Natural killer cell (primary cell): ENCODE measurements around the gene HOXD1. TPM values are rescaled to one million over a fixed set of nuclear protein-coding genes. Genes with fewer than 3 reads are reported as not detected.

Experiments used
- ATAC-seq, 3 donors: fragments of 150-1000 bp in 2 of 3; fragments of 200-7000 bp in 1 of 3; cut with Tn5 transposase; 1 replicate in 1 of 3; 2 replicates in 2 of 3; pipeline ENCODE4 v1.10.0; 2021; ENCODE audit warnings: mild to moderate bottlenecking in 2 of 3, moderate library complexity in 2 of 3
- DNase-seq, 2 donors: peaks; one replicate each; pipeline versions ENCODE4 v3.0.0 to v3.0.0-alpha.2; 2013 to 2021; ENCODE audit warnings: mixed read lengths in 1 of 2
- H3K27ac ChIP-seq: one replicate; pipeline ENCODE4 v1.5.1; 2013; ENCODE audit warnings: mild to moderate bottlenecking, low read length
- H3K27me3 ChIP-seq: one replicate; pipeline ENCODE4 v1.6.1; 2013; ENCODE audit warnings: low read length; ENCODE audit not compliant: control insufficient read depth, insufficient read depth
- H3K36me3 ChIP-seq: one replicate; pipeline ENCODE4 v1.6.1; 2013; ENCODE audit warnings: low read length; ENCODE audit not compliant: control insufficient read depth, insufficient read depth
- H3K4me1 ChIP-seq: one replicate; pipeline ENCODE4 v1.6.1; 2013; ENCODE audit warnings: low read length; ENCODE audit not compliant: control insufficient read depth, insufficient read depth
- H3K4me3 ChIP-seq: one replicate; pipeline ENCODE4 v1.5.1; 2013; ENCODE audit warnings: low read length
- H3K9me3 ChIP-seq: one replicate; pipeline ENCODE4 v1.6.1; 2013; ENCODE audit warnings: low read length; ENCODE audit not compliant: control insufficient read depth, insufficient read depth
- H3K27ac Mint-ChIP-seq, 2 donors: one replicate each; pipeline ENCODE4 v1.8.0; 2022; ENCODE audit warnings: mild to moderate bottlenecking in 2 of 2, mixed read lengths in 2 of 2, moderate library complexity in 1 of 2
- H3K27me3 Mint-ChIP-seq, 2 donors: one replicate each; pipeline ENCODE4 v1.8.0; 2022; ENCODE audit warnings: low read depth in 2 of 2, mixed read lengths in 2 of 2
- H3K36me3 Mint-ChIP-seq: one replicate; pipeline ENCODE4 v1.8.0; 2022; ENCODE audit warnings: mixed read lengths
- H3K4me1 Mint-ChIP-seq, 2 donors: one replicate each; pipeline ENCODE4 v1.8.0; 2022; ENCODE audit warnings: mixed read lengths in 2 of 2
- H3K4me3 Mint-ChIP-seq: one replicate; pipeline ENCODE4 v1.8.0; 2022; ENCODE audit warnings: mild to moderate bottlenecking, moderate library complexity, mixed read lengths
- H3K9me3 Mint-ChIP-seq, 2 donors: one replicate each; pipeline ENCODE4 v1.8.0; 2022; ENCODE audit warnings: mixed read lengths in 2 of 2
- CTCF ChIP-seq: fragments of 200-600 bp; IDR thresholded peaks from one replicate; pipeline ENCODE4 v1.8.0; 2022; ENCODE audit warnings: antibody characterized with exemption
- WGBS: methylation state at CpG from one replicate; pipeline ENCODE4 v1.1.7; 2013; ENCODE audit warnings: missing lambda C conversion rate; ENCODE audit not compliant: insufficient coverage; 5-methylcytosine and 5-hydroxymethylcytosine counted together
- intact Hi-C: fragments of 100-400 bp; cut with micrococcal nuclease; formaldehyde crosslinking; loops from one replicate; pipeline ENCODE4 v1.14.2; 2022
- total RNA-seq, 4 donors: library from RNA; stranded (reverse); fragments of 120-200 nt in 1 of 4; gene quantifications; one replicate each; pipeline versions ENCODE4 v1.2.3 to v1.2.4, GENCODE V29; 2013 to 2022

The HOXD1 gene
- total RNA-seq, 3 donors from 2014 or later (not counting 1 experiment from before 2014, with no cell fraction given), result 0.12 TPM; not detected in 2

- peaks cover 8% of the 10 kb centered on the region for H3K36me3 Mint-ChIP-seq
- no peaks in the 10 kb centered on the region for H3K9me3 Mint-ChIP-seq
- H3K27me3 Mint-ChIP-seq, result peaks cover 62 to 69% of the 10 kb centered on the region in 2 donors
- no peaks in the 10 kb centered on the region for H3K9me3 ChIP-seq
- no peaks in the 10 kb centered on the region for H3K4me1 Mint-ChIP-seq
- H3K4me3 Mint-ChIP-seq, result no peak overlapping the region
- peaks cover 54% of the 10 kb centered on the region for H3K27me3 ChIP-seq
- no peaks in the 10 kb centered on the region for H3K4me1 ChIP-seq
- no peak overlapping the region for H3K4me3 ChIP-seq
- DNase-seq (no peak), ATAC-seq (no peak)
- H3K27ac ChIP-seq, result no peak overlapping the region
- 13% methylated on average over 6 of the region's 7 CpGs for WGBS
- intact Hi-C loops, result no loop called here
- no peak overlapping the region for H3K27ac Mint-ChIP-seq
- TF ChIP-seq CTCF, result no peak
- H3K36me3 ChIP-seq, result no peaks in the 10 kb centered on the region
Measured at GRCh38 chr2:176178757-176179295, 9.6 kb upstream of the HOXD1 start.

- ATAC-seq, result no peak
- intact Hi-C loops, result no loop called here
- Histone ChIP-seq H3K36me3 (no peaks in the 10 kb centered on the region), H3K27ac (no peak overlapping the region), H3K9me3 (no peaks in the 10 kb centered on the region), H3K4me1 (no peaks in the 10 kb centered on the region), H3K4me3 (no peak overlapping the region), H3K27me3 (peaks cover 33% of the 10 kb centered on the region)
- DNase-seq, result no peak
- peaks cover 52 to 63% of the 10 kb centered on the region in 2 donors for H3K27me3 Mint-ChIP-seq
- no peak overlapping the region for H3K27ac Mint-ChIP-seq
- TF ChIP-seq CTCF, result no peak
- WGBS, result no CpG with 5 or more reads among the region's 3 CpGs
- H3K9me3 Mint-ChIP-seq, result no peaks in the 10 kb centered on the region
- no peaks in the 10 kb centered on the region for H3K4me1 Mint-ChIP-seq
- H3K4me3 Mint-ChIP-seq, result no peak overlapping the region
- H3K36me3 Mint-ChIP-seq, result peaks cover 16% of the 10 kb centered on the region
Measured at GRCh38 chr2:176181551-176181950, 6.9 kb upstream of the HOXD1 start.

- peaks cover 25% of the 10 kb centered on the region for H3K27me3 ChIP-seq
- peaks cover 50 to 60% of the 10 kb centered on the region in 2 donors for H3K27me3 Mint-ChIP-seq
- 80% methylated on average over 3 of the region's 3 CpGs for WGBS
Measured at GRCh38 chr2:176182671-176183070, 5.8 kb upstream of the HOXD1 start.

More at GRCh38 chr2:176182671-176183070, 5.8 kb upstream of the HOXD1 start:
- no peak for TF ChIP-seq CTCF
- Histone ChIP-seq H3K4me1 (peaks cover 2% of the 10 kb centered on the region), H3K27ac (no peak overlapping the region), H3K9me3 (no peaks in the 10 kb centered on the region), H3K4me3 (no peak overlapping the region), H3K36me3 (no peaks in the 10 kb centered on the region)
- H3K4me1 Mint-ChIP-seq, result peaks cover 6 to 7% of the 10 kb centered on the region in 2 donors
- no peaks in the 10 kb centered on the region for H3K9me3 Mint-ChIP-seq
- no peak overlapping the region for H3K4me3 Mint-ChIP-seq
- no peak overlapping the region for H3K27ac Mint-ChIP-seq
- H3K36me3 Mint-ChIP-seq, result peaks cover 16% of the 10 kb centered on the region
- ATAC-seq (no peak), DNase-seq (no peak)
- intact Hi-C loops, result no loop called here
